Iris pigment epithelial cell (primary cell): ENCODE data around the gene RSL24D1.

Experiments
- DNase-seq: peaks from one replicate; pipeline ENCODE4 v3.0.0-alpha.2; 2011; ENCODE audit warnings: low read depth

The RSL24D1 gene

DNA sequence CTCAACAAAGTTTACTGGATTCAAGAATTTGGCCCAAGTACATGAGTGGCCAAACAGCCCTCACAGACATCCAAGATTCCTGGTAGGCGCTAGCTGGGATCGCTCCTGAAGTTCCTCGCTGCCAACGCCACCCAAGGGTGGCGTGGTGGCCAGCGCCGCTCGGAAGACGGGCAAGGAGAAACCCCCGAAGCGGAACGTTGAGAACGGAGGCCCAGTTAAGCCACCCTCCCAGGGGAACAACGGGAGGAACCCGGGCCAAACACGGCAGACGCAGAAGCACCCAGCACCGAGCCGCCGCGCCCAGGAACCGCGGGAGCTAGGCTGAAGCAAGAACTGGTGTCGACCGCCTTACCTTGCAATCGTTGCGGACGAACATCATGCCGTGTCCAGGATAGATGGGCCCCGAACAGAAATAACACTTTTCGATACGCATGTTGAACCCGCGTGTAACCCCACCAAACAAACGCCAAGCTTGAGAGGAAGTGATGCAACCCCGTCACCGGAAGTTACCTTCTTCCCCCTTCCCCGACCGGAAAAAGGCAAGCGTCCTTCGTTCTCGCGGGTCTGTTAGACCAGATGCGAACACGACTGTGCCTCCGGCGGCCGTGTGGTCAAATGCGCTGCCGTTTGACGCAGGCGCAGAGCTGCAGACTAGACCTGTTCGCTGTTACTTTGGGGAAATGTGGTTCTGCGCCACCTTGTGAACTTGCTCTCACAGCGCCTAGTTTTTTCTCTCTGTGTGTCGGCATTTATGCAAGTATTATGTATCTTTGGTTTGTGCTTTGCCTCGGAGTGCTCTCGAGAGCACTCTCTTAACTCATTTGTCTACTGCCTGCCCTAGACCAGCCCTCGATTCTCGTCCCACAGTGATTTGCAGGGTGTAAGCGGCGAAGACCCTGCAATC is at the start of gene RSL24D1:
RSL24D1 (minus strand) TSS at position 484 of the 904 bp plus-strand sequence; CDS start at position 433, 51 bp downstream.
- DNase-seq: peak; percentile 99

DNA sequence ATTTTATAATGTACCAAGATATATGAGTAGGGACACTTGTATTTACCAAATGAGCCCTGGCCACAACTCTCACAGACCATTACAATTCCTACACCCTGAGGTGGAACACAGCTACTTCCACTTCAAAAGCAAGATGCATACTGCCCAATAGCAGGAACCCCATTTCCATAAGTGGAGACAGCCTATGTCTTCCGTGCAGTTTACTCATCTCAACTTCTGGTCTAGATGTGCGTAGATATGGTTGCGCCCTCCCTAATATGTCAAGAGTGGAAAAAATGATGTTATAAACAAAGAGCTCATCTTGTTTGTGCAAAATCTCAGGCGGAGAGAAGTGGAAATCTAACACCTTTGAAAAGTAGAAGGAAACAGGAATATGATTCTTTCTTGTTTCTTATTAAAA is 48.3 kb upstream of the RSL24D1 start:
- no peak for DNase-seq

GRCh38 chr15:55241891-55242290 is 45.1 kb upstream of the RSL24D1 start:
- DNase-seq: peak; percentile 80

GRCh38 chr15:55241186-55241585 is 44.4 kb upstream of the RSL24D1 start:
- DNase-seq: no peak

DNA sequence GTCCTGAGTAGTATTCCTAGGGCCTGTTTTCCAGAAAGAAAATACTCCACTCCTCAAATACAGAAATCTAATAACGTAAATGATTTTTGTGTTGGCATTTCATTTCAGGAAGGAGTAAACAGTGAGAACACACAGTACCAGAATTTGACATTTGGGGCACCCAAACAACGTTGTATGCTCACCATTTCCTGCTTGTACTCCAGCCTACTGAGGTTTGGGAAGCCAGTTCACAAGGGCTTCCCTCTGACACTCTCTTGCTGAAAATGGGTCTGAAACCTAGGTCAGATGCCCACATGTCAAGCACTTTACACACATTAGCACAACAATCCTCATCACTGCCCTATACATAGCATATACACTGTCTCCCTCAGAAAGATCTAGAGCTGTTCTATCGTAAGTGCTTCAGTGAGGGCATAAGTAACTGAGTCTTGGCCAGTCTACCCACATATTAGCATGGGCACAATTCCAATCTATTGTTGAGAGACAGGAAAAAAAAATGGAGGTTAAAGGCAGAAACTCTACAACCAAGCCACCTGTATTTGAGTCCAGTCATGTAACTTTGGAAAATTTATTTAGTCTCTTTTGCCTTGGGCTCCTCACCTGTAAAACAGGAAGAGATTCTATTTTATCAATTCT is 43.5 kb upstream of the RSL24D1 start:
- DNase-seq: no peak

DNA sequence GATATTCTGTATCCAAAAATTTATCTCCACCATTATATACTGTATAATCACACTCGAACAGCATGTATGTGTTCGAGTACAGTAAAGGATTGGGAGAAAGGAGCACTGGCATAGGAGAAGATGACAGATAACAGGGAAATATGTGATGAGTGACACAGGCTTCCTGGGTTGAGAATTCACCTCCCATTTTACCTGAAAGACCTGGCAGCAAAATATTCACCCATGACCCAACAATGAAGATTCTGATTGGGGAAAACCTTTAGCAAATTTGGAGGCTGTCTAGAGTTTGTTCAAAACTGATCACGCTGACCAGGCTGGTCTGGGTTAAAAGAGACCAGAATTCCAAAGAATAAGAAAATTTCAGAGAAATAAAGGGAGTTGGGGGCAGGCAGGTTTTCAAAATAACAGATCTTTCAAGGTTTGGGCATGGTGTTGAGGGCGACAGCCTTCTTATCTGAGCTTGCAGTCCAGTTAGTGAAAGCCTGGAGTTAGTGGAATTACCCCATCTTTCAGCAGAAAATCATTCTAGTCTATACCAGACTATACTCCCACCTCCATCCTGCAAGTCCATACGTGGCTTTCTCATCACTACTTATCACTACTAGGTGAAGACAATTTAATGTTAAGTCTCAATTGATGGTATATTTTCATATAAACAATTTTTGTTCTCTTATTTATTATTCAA is 42.8 kb upstream of the RSL24D1 start:
- DNase-seq: no peak

GRCh38 chr15:55238877-55239276 is 42.1 kb upstream of the RSL24D1 start:
- no peak for DNase-seq

- no peak for DNase-seq
Observed at GRCh38 chr15:55237219-55238130, 40.7 kb upstream of the RSL24D1 start.

DNA sequence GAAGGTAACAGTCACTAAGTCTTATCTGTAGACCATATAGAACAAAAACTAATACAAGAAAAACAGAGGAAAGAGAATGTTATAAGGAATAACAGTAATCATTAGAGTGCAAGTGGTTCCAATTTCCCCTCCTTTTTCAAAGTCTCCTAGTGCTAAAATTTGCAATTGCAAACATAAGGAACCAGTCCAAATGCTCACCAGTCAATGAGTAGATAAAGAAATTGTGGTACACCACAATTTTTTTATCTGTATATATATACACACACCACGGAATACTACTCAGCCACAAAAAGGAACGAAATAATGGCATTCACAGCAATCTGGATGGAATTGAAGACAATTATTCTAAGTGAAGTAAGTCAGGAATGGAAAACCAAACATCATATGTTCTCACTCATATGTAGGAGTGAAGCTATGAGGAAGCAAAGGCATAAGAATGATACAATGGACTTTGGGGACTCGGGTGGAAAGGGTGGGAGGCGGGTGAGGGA is 38.9 kb upstream of the RSL24D1 start:
- no peak for DNase-seq

GRCh38 chr15:55234800-55235104 is 38.0 kb upstream of the RSL24D1 start:
- DNase-seq: no peak

DNA sequence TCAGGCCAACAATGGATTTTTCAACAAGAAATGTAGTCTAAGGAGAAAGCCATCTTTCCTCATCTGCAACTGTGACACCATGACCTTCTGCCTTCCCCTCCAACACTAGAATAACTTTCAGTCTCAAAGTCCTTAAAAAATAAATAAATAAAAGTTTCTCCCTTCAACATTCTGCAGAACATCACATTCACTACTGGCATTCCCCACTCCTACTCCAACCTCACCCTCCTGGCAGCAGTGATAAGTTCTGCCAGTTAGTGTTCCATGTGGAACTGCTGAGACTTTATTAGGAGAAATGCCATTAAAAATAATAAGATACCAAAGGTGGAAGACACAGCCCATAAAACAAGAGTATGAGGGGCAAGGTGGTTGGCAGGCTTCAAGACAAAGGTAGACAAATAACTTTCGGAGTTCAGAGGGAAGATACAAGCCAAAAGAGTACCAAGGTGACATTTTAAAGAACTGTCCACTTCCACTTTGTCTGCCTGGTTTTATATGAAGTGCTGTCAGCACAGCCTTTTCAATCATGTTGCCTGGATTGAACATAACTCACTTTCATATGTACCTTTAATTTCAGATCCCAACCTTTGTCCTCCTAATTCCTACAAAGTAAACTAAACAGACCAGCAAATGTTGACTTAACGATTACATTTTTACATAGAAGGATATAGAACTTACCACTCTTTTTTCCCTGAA is 37.5 kb upstream of the RSL24D1 start:
- DNase-seq: no peak

DNA sequence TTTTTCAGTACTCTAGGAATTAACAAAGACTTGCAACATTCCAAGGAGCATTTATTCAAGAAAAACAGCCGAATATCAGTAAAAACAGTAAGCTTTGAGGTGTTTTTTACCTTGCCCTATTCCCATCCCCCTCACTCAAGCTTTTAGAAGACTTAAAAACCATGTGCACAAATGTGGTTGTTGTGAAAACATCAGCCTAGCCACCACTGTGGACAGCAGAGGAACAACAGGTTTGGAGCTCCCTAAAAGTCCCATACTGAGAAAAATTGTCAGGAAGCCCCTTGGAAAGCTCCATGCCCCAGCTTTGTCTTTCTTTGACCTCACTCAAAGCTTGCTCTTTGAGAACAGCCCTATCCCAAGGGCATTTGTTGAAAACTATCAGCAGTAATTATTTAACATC is 34.7 kb upstream of the RSL24D1 start:
- no peak for DNase-seq

- no peak for DNase-seq
Observed at GRCh38 chr15:55230953-55231352, 34.2 kb upstream of the RSL24D1 start.

DNA sequence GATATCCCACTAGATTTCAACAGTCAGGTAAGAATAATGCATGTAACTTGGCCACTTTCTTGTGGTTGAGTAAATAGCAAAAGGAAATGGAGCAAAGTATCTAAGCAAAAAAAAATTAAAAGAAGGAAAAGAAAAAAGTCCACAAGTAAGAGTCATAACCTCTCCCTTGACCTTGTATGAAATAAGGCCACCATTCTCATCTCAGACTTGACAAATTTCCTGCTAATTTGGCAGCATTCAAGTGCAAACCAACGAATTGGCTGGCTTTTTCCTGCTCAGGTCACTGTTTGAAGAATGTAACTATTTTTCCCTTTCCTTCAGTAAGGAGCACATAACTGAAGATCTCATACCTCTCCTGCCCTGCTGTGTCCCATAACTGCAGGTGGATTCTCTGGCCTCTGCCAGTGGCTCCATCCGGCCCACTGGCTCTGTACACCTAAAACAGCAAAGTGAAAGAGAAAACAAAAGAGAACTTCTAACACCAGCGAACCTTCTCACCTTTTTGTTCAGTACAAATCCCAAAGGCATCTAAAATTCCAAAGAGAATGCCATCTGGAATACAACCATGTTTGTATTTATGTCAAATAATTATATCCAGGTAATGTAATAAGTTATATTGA is 33.4 kb upstream of the RSL24D1 start:
- peak; percentile 61 for DNase-seq

DNA sequence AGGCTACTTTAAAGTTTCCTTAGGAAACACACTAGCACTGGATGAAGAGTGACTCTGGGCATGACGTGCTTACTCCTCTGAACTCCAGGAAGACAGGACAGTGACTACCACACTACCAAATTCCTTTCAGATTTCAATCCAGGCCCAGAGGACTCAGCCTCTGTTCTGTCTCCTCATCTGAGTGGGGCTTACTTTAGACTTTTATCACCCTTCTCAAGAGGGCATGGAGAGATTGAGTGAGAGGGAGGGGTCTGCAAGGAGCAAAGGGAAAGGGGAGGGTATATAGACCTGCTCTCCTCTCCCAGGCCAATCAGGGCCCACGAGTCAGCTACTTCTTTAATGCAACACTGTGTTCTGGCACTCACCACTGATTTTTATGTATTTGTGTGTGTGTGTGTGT is 29.4 kb upstream of the RSL24D1 start:
- no peak for DNase-seq

DNA sequence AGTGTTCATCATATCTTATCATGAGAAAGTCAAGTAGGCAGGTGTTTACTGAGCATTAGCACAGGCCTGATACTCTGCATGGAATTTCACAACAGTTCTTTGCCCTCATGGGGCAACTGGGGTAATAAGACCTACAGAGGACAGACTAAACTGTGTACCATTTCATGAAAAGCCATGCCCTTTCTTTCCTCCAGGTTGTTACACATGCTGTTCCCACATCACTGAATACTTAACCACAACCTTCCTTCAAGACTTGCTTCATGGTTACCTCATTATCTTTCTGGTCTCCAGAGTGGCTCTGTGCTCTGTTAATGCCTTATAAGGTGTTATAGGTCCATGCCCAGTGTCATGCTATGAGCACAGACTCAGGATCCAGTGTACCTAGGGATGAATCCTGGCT is 28.2 kb upstream of the RSL24D1 start:
- DNase-seq: no peak

- no peak for DNase-seq
Observed at GRCh38 chr15:55222588-55222987, 25.8 kb upstream of the RSL24D1 start.

DNA sequence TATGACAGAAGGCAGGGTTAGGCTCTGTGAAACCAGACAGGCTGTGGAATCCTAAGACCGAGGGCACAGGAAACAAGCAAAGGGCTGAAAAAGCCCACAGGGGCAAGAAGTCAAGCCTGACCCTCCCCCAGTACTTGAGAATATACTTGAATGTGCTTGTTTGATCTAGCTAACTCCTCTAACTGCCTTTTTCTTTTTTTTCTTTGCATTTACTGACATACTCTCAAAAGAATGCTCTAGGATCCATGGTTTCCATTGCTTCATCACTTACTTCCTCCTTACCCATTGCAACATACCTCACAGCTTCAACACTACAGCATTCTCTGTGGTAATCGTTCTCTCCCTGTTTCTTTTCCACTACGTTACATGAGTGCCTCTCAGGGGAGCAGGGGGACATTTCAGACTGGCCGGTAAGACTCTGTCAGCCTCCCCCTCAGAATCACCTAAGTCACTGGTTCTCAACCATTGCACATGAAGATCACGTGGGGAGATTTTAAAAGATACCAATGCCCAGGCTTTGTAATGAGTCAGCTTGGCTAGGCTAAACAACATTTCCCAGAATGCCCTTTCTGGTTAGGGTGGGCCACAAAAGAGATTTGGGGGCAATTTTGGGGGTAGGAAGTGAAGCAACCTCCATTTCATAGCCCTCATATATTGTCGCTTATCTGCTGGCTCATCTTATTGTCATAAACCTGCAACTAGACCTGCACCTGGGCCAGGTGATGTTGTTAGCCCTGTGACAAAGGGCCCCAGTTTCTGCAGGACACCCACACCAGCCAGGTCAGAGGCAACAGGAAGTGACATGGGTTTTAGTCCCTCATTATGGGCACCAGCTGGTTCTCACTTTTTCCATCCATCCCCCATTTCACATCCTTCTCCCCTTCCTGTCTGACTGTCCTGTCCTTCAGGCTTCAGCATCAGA is 24.6 kb upstream of the RSL24D1 start:
- peak; percentile 98 for DNase-seq

DNA sequence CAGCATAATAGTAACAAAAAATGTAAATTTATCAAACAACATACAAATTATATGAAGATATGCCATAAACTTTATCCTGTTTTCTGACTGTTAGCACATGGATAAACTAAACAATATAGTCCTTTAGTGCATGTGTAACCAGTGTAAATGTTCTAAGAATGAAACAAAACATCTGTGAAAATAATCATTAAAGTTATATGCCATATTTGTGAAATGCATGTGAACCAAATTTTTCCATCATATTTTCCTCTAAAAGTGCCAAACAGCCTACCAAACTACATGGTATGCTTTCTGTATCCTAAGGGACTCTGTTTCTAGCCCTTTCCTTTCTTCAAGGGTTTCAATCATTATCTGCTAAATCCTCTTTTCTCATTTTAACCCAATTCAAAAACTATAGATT is 23.9 kb upstream of the RSL24D1 start:
- no peak for DNase-seq

DNA sequence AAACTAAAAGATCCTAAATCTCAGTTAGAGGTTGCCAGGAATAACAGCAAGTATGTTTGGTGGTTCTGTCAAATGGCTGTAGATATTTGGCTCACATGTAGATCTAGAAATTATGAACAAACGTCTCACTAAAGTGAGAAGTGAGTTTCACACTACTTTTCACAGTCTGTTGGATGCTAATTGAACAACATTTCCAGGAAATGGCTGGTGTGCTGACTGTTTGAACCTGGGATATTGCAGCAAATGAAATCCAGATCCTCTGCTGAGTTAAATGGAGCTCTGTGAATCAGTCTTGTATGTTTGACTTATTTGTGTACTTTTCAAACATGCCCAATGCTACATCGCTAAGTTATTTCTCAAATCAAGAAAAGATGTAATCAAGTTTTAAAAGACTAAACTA is 21.3 kb upstream of the RSL24D1 start:
- DNase-seq: no peak
